HG03457 (cell line): ENCODE data around the gene ADAM29.
"Not testable (repeated sequence)": the region's sequence is repeated elsewhere in the genome, so short reads cannot be mapped to it uniquely, and the experiment has no call there.

Experiments
- ATAC-seq: cut with Tn5 transposase; IDR thresholded peaks from one replicate; pipeline ENCODE4 v1.9.1; 2021; ENCODE audit warnings: moderate number of reproducible peaks; ENCODE audit not compliant: unreplicated experiment

The ADAM29 gene

DNA sequence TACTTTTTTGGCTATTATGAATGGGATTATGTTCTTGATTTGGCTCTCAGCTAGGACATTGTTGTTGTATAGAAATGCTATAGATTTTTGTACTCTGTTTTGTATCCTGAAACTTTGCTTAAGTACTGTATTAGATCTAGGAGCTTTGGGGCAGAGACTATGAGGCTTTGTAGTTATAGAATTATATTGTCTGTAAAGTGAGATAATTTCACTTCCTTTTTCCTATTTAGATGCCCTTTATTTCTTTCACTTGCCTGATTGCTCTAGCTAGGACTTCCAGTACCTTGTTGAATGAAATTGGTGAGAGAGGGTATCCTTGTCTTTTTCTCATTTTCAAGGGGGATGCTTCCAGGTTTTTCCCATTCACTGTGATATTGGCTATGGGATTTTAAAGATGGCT lies 28.1 kb downstream of the ADAM29 start:
- no peak for ATAC-seq

- ATAC-seq: no peak
Measured at GRCh38 chr4:174948826-174949225, 30.7 kb downstream of the ADAM29 start.

DNA sequence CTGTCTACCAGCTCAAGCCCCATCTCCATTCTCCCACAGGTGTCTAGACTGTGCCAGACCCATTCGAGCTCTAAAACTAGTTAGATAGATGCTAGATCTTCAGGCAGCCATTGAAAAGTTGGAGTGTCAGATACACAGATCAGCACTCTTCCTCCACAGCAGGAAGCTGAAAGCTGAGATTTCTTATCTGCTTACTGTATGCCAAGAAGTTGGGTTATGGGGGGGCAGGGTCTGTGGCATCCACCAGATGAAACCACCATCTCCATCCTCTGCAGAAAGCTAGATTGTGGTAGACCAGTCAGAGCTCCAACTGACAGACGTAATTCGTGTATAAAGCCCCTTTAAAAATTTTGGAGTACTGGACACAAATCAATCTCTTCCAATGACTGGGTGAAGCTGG lies 54.8 kb downstream of the ADAM29 start:
- ATAC-seq: no peak

DNA sequence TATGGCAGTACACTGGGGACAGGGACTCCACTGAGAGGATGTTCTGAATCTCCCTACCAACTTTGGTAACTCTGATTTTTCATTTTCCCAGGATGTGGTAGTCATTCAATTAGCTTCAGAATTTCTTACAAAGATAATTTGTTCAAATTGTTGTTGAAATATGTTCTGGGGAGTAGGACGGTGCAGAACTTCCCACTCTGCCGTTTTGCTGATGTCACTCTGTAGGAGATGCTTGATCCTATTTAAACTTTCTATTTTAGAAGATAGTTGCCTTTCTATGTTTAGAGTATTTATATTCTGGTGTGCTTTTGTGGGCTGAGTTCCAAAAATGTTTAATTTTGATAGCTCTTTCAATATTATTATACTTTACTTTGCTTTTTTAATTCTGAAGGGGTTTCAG lies 55.2 kb downstream of the ADAM29 start:
- no peak for ATAC-seq

DNA sequence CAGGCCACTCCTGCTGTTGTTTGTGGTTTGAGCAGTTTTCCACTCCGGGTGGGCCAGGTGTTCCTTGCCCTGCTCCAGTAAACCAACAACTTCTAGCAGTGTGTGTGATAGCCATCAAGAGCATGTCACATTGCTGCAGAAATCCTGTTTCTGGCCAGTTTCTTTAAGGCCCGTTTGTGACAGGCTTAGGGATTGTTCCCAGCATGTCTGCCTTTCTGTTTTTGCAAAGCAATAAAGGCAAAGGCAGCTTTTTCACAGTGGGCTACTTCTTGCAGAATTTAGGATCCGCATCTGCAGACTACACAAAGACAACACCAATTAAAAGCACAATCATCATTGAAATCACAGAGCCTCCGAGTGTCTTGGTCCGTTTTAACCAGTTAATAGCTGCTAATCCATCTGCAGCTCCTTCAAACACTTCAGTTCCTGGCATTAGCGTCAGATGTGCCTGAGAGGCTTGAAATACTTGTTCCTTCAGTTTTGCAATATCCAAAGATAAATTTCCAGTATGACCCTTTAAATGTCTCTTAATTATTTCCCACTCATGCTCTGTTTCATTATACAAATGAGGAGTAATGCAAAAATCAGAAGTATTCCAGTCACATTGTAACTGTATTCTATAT lies 65.1 kb downstream of the ADAM29 start:
- ATAC-seq: no peak

- ATAC-seq: not testable (repeated sequence)
Measured at GRCh38 chr4:174983870-174984269, 65.7 kb downstream of the ADAM29 start.

- no peak for ATAC-seq
Measured at GRCh38 chr4:174989791-174990190, 71.6 kb downstream of the ADAM29 start.

GRCh38 chr4:174993916-174994315 lies 75.8 kb downstream of the ADAM29 start:
- ATAC-seq: no peak

DNA sequence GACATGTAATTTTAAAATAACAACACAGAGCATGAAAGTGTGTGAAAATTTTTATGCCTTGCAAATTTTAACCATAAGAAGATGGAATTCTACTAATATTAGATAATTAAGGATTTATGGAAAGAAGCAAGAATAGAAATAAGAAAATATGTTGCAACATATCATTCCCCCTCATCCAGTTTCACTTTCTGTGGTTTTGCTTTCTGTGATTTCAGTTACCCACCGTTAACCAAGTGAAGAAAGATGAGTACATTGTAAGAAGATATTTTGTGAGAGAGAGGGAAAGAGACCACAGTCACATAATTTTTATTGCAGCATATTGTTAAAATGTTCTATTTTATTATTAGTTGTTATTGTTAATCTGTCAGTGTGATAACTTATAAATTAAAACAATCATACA lies 77.9 kb downstream of the ADAM29 start:
- no peak for ATAC-seq

GRCh38 chr4:174999407-174999806 lies 81.2 kb downstream of the ADAM29 start:
- ATAC-seq: no peak

DNA sequence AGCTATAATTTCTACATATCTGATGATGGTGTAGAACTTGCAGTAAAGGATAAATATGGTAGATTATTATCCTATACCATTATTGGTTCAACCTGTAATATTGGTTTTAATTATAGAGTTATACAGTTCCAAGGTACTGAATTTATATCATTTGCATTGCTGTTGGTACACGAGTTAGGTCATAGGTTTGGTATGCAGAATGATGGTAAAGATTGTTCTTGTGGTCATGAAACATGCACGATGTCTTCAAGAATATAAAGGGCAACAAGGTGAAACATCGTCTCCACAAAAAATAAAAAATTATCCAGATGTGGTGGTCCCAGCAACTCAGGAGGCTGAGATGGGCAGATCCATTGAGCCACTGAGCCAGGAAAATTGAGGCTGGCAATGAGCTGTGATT lies 99.6 kb downstream of the ADAM29 start:
- ATAC-seq: no peak

DNA sequence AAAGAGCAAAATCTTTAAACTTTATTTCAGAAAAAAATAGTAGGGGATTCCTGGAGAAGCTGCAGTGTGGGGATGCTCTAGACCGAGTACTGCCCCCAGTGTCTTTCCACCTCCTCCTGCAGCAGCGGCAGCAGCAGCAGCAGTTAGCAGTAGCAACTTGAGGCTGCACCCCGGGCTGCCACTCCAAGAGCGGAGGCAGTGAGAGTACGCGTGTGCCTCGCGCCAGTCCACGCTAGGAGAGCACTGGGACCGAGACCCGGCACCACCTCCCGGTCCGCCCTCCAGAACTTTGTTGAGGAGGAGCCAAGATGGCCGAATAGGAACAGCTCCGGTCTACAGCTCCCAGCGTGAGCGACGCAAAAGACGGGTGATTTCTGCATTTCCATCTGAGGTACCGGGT lies 101.3 kb downstream of the ADAM29 start:
- not testable (repeated sequence) for ATAC-seq
